ENCODE data around the gene NCOR1.
A peak's percentile ranks its signal among the peaks of the same experiment; 100 is the strongest.
"Not testable (repeated sequence)": the region's sequence is repeated elsewhere in the genome, so short reads cannot be mapped to it uniquely, and the experiment has no call there.

NCOR1 gene

GRCh38 chr17:16215273-16215964 is at the start of gene NCOR1:
NCOR1 (minus strand) TSS chr17:16215534; CDS start chr17:16194569, 20,965 bp downstream.
- peak; percentile 88 to 95 for DNase-seq

- DNase-seq: no peak
These were observed 46.9 kb upstream of the NCOR1 start for GRCh38 chr17:16262201-16262600.

- no peak for DNase-seq
These were observed 45.7 kb upstream of the NCOR1 start for GRCh38 chr17:16261049-16261448.

- DNase-seq: no peak
These were observed 44.6 kb upstream of the NCOR1 start for GRCh38 chr17:16259926-16260325.

GRCh38 chr17:16258901-16259300 is 43.6 kb upstream of the NCOR1 start:
- no peak for DNase-seq

GRCh38 chr17:16255481-16255921 is 40.2 kb upstream of the NCOR1 start:
- no peak for DNase-seq

- no peak for DNase-seq
These were observed 39.6 kb upstream of the NCOR1 start for GRCh38 chr17:16254773-16255400.

- no peak for DNase-seq
These were observed 36.2 kb upstream of the NCOR1 start for GRCh38 chr17:16251556-16251955.

GRCh38 chr17:16251043-16251442 is 35.7 kb upstream of the NCOR1 start:
- no peak for DNase-seq

- no peak for DNase-seq
These were observed 35.3 kb upstream of the NCOR1 start for GRCh38 chr17:16250635-16251034.

GRCh38 chr17:16247586-16247984 is 32.3 kb upstream of the NCOR1 start:
- no peak for DNase-seq

GRCh38 chr17:16243801-16244567 is 28.6 kb upstream of the NCOR1 start:
- DNase-seq: no peak

- DNase-seq: no peak
These were observed 28.1 kb upstream of the NCOR1 start for GRCh38 chr17:16243385-16243784.

- no peak for DNase-seq
These were observed 26.6 kb upstream of the NCOR1 start for GRCh38 chr17:16241906-16242399.

GRCh38 chr17:16239931-16240330 is 24.6 kb upstream of the NCOR1 start:
- no peak for DNase-seq

GRCh38 chr17:16232391-16232790 is 17.1 kb upstream of the NCOR1 start:
- DNase-seq: no peak

GRCh38 chr17:16229912-16230561 is 14.7 kb upstream of the NCOR1 start:
- not testable (repeated sequence) for DNase-seq

- DNase-seq: no peak
These were observed 7.1 kb upstream of the NCOR1 start for GRCh38 chr17:16222406-16222805.

GRCh38 chr17:16217002-16217635 is 1.8 kb upstream of the NCOR1 start, which contains the start of gene PIGL:
PIGL (plus strand) TSS chr17:16217210; CDS start chr17:16217227, 17 bp downstream.
- peak; percentile 91 to 96 for DNase-seq

- not testable (repeated sequence) for DNase-seq
These were observed 1.1 kb upstream of the NCOR1 start for GRCh38 chr17:16216341-16217001.

- no peak for DNase-seq
These were observed 607 bp upstream of the NCOR1 start for GRCh38 chr17:16215965-16216316.

GRCh38 chr17:16215002-16215272 is 397 bp downstream of the NCOR1 start:
- peak; percentile 52 to 64 for DNase-seq

Measured in NCI-H524 (cell line).